Measurements from ENCODE around the gene KIAA0232.

- TF ChIP-seq EZH2 (IDR thresholded peaks at IDR 0.05; ENCODE audit: low read depth, low read length, severe bottlenecking) (no peak), ATF3 (IDR thresholded peaks at IDR 0.05; ENCODE audit: insufficient read depth, low read depth, low read length) (no peak), POLR2A (IDR thresholded peaks at IDR 0.05; ENCODE audit: control extremely low read depth in 1 of 2, low read depth in 2 of 2, low read length in 2 of 2) (no peak), CTCF (IDR thresholded peaks at IDR 0.05; ENCODE audit: control extremely low read depth in 1 of 3, insufficient read depth in 1 of 3, low read depth in 1 of 3, low read length in 3 of 3) (no peak), SP1 (IDR thresholded peaks at IDR 0.05; ENCODE audit: low read depth, low read length) (no peak), BCL11A (IDR thresholded peaks at IDR 0.05; ENCODE audit: low read depth in 2 of 2, low read length in 2 of 2) (no peak), KDM1A (IDR thresholded peaks at IDR 0.05; ENCODE audit: borderline replicate concordance, low read length) (no peak), TAF1 (IDR thresholded peaks at IDR 0.05; ENCODE audit: low read depth, low read length) (no peak), JUN (IDR thresholded peaks at IDR 0.05; ENCODE audit: low read depth, low read length) (no peak), CEBPB (IDR thresholded peaks at IDR 0.05; ENCODE audit: low read depth, low read length) (no peak)
Observed at GRCh38 chr4:6849691-6850090, 67.2 kb downstream of the KIAA0232 start.

Measured in H1 (cell line).